Measurements from ENCODE around the gene SCAMP4. TPM values are rescaled to one million over a fixed set of nuclear protein-coding genes. Genes with fewer than 3 reads are reported as not detected.

The SCAMP4 gene
- total and polyA plus RNA-seq, 9 of the 15 experiments (the other 6 are each of a cell fraction or from before 2014, with no cell fraction given): 0.81 to 45.9 (median 12.8) TPM

GRCh38 chr19:1905110-1905862 lies at the start of gene SCAMP4, which contains the start of gene ADAT3 (continued):
- TF ChIP-seq, protein P1, sequence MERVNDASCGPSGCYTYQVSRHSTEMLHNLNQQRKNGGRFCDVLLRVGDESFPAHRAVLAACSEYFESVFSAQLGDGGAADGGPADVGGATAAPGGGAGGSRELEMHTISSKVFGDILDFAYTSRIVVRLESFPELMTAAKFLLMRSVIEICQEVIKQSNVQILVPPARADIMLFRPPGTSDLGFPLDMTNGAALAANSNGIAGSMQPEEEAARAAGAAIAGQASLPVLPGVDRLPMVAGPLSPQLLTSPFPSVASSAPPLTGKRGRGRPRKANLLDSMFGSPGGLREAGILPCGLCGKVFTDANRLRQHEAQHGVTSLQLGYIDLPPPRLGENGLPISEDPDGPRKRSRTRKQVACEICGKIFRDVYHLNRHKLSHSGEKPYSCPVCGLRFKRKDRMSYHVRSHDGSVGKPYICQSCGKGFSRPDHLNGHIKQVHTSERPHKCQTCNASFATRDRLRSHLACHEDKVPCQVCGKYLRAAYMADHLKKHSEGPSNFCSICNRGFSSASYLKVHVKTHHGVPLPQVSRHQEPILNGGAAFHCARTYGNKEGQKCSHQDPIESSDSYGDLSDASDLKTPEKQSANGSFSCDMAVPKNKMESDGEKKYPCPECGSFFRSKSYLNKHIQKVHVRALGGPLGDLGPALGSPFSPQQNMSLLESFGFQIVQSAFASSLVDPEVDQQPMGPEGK (CRISPR knock-in tag; IDR thresholded peaks at IDR 0.05; ENCODE audit: borderline replicate concordance): no peak
- no peak for TF ChIP-seq NR0B1 (IDR thresholded peaks at IDR 0.05; ENCODE audit: partially characterized antibody)
- no peak for TF ChIP-seq NCOA4 (IDR thresholded peaks at IDR 0.05; ENCODE audit: partially characterized antibody)
- TF ChIP-seq VEZF1 (CRISPR knock-in tag; IDR thresholded peaks at IDR 0.05): peak; percentile 99
- no peak for TF ChIP-seq MYNN (IDR thresholded peaks at IDR 0.05)
- no peak for TF ChIP-seq MYNN (CRISPR knock-in tag; IDR thresholded peaks at IDR 0.05)
- no peak; the same call in 1 of the 2 replicates for TF ChIP-seq XRCC5 (IDR thresholded peaks at IDR 0.05; ENCODE audit: low read depth, low read length)
- peak; percentile 87 for TF ChIP-seq KLF13 (tag; IDR thresholded peaks at IDR 0.05; ENCODE audit: borderline replicate concordance, low read depth)
- TF ChIP-seq NCOA6 (IDR thresholded peaks at IDR 0.05): no peak
- TF ChIP-seq KAT2B (IDR thresholded peaks at IDR 0.05; ENCODE audit: low read depth, low read length): no peak
- TF ChIP-seq HDAC2 (IDR thresholded peaks at IDR 0.05): peak; percentile 86; the same call in 1 of the 2 replicates
- TF ChIP-seq, protein P2, sequence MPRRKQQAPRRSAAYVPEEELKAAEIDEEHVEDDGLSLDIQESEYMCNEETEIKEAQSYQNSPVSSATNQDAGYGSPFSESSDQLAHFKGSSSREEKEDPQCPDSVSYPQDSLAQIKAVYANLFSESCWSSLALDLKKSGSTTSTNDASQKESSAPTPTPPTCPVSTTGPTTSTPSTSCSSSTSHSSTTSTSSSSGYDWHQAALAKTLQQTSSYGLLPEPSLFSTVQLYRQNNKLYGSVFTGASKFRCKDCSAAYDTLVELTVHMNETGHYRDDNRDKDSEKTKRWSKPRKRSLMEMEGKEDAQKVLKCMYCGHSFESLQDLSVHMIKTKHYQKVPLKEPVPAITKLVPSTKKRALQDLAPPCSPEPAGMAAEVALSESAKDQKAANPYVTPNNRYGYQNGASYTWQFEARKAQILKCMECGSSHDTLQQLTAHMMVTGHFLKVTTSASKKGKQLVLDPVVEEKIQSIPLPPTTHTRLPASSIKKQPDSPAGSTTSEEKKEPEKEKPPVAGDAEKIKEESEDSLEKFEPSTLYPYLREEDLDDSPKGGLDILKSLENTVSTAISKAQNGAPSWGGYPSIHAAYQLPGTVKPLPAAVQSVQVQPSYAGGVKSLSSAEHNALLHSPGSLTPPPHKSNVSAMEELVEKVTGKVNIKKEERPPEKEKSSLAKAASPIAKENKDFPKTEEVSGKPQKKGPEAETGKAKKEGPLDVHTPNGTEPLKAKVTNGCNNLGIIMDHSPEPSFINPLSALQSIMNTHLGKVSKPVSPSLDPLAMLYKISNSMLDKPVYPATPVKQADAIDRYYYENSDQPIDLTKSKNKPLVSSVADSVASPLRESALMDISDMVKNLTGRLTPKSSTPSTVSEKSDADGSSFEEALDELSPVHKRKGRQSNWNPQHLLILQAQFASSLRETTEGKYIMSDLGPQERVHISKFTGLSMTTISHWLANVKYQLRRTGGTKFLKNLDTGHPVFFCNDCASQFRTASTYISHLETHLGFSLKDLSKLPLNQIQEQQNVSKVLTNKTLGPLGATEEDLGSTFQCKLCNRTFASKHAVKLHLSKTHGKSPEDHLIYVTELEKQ (CRISPR knock-in tag; IDR thresholded peaks at IDR 0.05): no peak
- 0 out of 2 replicates have a peak, but pooled peaks have one; percentile 20 for TF ChIP-seq ZNF584 (CRISPR knock-in tag; IDR thresholded peaks at IDR 0.05; ENCODE audit: low read depth)
- no peak for TF ChIP-seq FOXM1 (IDR thresholded peaks at IDR 0.05; ENCODE audit: low read depth)
- TF ChIP-seq FOXM1 (CRISPR knock-in tag; IDR thresholded peaks at IDR 0.05; ENCODE audit: low read depth): no peak; the same call in 1 of the 2 replicates
- no peak for TF ChIP-seq NFXL1 (CRISPR knock-in tag; IDR thresholded peaks at IDR 0.05)
- no peak for TF ChIP-seq CHD1 (IDR thresholded peaks at IDR 0.05; ENCODE audit: low read length)
- TF ChIP-seq CBX3 (IDR thresholded peaks at IDR 0.05; ENCODE audit: borderline replicate concordance in 1 of 2, low read length in 2 of 2): peak in 1 of 2 experiments; percentile 55; a peak in 1 of 3 replicates

Data from K562 (cell line).